Measurements from ENCODE around the gene CRYBG1.

CRYBG1 gene

DNA sequence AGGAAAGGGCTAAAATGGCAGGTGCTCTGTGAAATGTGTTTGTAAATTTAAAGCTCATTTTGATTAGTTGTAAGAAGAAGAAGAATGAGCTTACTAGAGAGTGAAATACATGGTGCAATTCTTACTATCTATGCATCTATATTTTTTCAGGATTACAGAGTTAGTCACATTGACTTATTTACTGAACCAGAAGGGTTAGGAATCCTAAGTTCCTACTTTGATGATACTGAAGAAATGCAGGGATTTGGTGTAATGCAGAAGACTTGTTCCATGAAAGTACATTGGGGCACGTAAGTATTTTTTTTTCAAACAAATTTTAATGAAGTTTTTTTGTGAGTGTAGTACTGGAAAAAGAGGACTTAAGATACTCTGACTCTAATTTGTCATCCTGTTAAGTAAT, 169.5 kb downstream of the CRYBG1 start:
- no peak for DNase-seq (ENCODE audit: low spot score)
- no peak for TF ChIP-seq CTCF (conservative IDR thresholded peaks at IDR 0.05; ENCODE audit: low read depth)
- POLR2A ChIA-PET (ENCODE audit: low non-redundant PET): no interaction called here
- CTCF ChIA-PET: no interaction called here
- H3K27ac ChIP-seq: no peak overlapping the region

DNA sequence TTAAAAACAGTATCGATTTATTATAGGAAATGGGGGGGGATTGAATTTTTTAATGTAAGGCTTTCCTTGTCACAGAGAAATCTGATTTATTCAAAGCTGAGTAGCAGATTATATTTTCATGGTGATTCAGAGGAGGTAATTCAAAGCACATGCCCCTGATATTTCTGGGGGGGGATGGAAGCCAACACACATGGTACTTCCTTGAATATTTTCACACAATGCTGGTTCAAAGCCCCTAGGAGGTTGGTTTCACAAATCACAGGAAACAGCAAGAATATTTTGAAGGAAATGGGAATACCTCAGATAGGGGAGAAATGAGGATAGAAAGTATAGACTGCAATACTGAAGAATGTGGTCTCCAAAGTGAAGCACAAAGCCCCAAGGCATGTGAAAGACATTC, 170.0 kb downstream of the CRYBG1 start:
- H3K27ac ChIP-seq: no peak overlapping the region
- no peak for TF ChIP-seq CTCF (conservative IDR thresholded peaks at IDR 0.05; ENCODE audit: low read depth)
- ChIA-PET CTCF (interaction anchor here (0.5 kb wide), 1 partner anchor 1145 kb away, joined by 5 read pairs; no protein-coding TSS in a partner anchor), POLR2A (ENCODE audit: low non-redundant PET) (no interaction called here)
- DNase-seq (ENCODE audit: low spot score): no peak

DNA sequence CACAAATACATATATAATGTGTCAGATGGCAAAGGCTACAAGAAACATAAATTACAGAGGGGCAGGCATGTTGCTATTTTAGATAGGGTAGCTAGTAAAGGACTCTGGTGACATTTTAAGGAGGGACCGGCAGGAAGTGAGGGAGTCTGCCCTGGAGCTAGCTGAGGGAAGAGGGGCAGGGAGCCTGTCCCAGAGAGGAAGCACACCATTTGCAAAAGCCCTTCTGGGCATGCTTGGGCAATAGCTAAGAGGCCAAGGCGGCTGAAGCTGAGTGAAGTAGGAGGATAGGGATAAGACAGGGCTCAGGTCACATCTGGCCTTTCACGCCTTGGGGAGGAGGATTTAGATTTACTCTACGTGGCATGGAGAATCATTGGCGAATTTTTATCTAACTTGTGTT, 172.5 kb downstream of the CRYBG1 start:
- no peak for DNase-seq (ENCODE audit: low spot score)
- TF ChIP-seq CTCF (conservative IDR thresholded peaks at IDR 0.05; ENCODE audit: low read depth): no peak
- ChIA-PET CTCF (interaction anchor here (0.7 kb wide), 1 partner anchor 57 kb away, joined by 4 read pairs; no protein-coding TSS in a partner anchor), POLR2A (ENCODE audit: low non-redundant PET) (no interaction called here)
- H3K27ac ChIP-seq: peak overlapping the region; percentile 47

GRCh38 chr6:106534004-106534403, 173.5 kb downstream of the CRYBG1 start:
- ChIA-PET POLR2A (ENCODE audit: low non-redundant PET) (no interaction called here), CTCF (no interaction called here)
- TF ChIP-seq CTCF (conservative IDR thresholded peaks at IDR 0.05; ENCODE audit: low read depth): no peak
- DNase-seq (ENCODE audit: low spot score): no peak
- H3K27ac ChIP-seq: no peak overlapping the region

- no peak overlapping the region for H3K27ac ChIP-seq
- ChIA-PET CTCF (no interaction called here), POLR2A (ENCODE audit: low non-redundant PET) (no interaction called here)
- TF ChIP-seq CTCF (conservative IDR thresholded peaks at IDR 0.05; ENCODE audit: low read depth): no peak
- no peak for DNase-seq (ENCODE audit: low spot score)
Observed at GRCh38 chr6:106534564-106534982, 174.1 kb downstream of the CRYBG1 start.

- no peak overlapping the region for H3K27ac ChIP-seq
- no peak for TF ChIP-seq CTCF (conservative IDR thresholded peaks at IDR 0.05; ENCODE audit: low read depth)
- no peak for DNase-seq (ENCODE audit: low spot score)
- CTCF ChIA-PET: no interaction called here
- POLR2A ChIA-PET (ENCODE audit: low non-redundant PET): no interaction called here
Observed at GRCh38 chr6:106535012-106535411, 174.5 kb downstream of the CRYBG1 start.

GRCh38 chr6:106536357-106536756, 175.8 kb downstream of the CRYBG1 start:
- POLR2A ChIA-PET (ENCODE audit: low non-redundant PET): no interaction called here
- CTCF ChIA-PET: no interaction called here
- no peak for TF ChIP-seq CTCF (conservative IDR thresholded peaks at IDR 0.05; ENCODE audit: low read depth)
- DNase-seq (ENCODE audit: low spot score): no peak
- no peak overlapping the region for H3K27ac ChIP-seq

All from RWPE1 (cell line).